GM19023 (cell line): ENCODE results near the gene TBATA.

Source experiments
- ATAC-seq: cut with Tn5 transposase; IDR thresholded peaks from one replicate; pipeline ENCODE4 v1.9.1; 2021; ENCODE audit warnings: mild to moderate bottlenecking, moderate library complexity; ENCODE audit not compliant: unreplicated experiment

Gene TBATA

GRCh38 chr10:70722820-70723424, 62.3 kb downstream of the TBATA start:
- ATAC-seq, result no peak
